Hepatocyte (in vitro differentiated cells): ENCODE measurements around the gene RPS6KA2.

Experiments used
- CTCF ChIP-seq: fragments of 200-600 bp; sonication (generic); IDR thresholded peaks from 2 replicates; pipeline ENCODE4 v1.5.1; 2016; ENCODE audit warnings: antibody characterized with exemption, mild to moderate bottlenecking; ENCODE audit not compliant: poor library complexity
- EZH2 ChIP-seq: fragments of 200-600 bp; sonication (generic); IDR thresholded peaks from 2 replicates; pipeline ENCODE4 v1.6.1; 2016; ENCODE audit warnings: antibody characterized with exemption, mild to moderate bottlenecking, borderline replicate concordance
- EZH2phosphoT487 ChIP-seq: fragments of 200-600 bp; sonication (generic); IDR thresholded peaks from one replicate; pipeline ENCODE4 v1.6.1; 2018; ENCODE audit warnings: antibody characterized with exemption, mild to moderate bottlenecking, low read depth, moderate library complexity; ENCODE audit not compliant: unreplicated experiment, severe bottlenecking

- TF ChIP-seq EZH2, result no peak
- TF ChIP-seq CTCF, result no peak
- no peak for TF ChIP-seq EZH2phosphoT487
These were observed 43.7 kb downstream of the RPS6KA2 start for GRCh38 chr6:166583230-166583965.
